ENCODE results near the gene LCN15. TPM values are rescaled to one million over a fixed set of nuclear protein-coding genes. Genes with fewer than 3 reads are reported as not detected.
"Not testable (repeated sequence)": the region's sequence is repeated elsewhere in the genome, so short reads cannot be mapped to it uniquely, and the experiment has no call there.

Gene LCN15, protein sequence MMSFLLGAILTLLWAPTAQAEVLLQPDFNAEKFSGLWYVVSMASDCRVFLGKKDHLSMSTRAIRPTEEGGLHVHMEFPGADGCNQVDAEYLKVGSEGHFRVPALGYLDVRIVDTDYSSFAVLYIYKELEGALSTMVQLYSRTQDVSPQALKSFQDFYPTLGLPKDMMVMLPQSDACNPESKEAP
- total RNA-seq (2014; rRNA removed; shearing (Covaris generic)) = not detected in 2 replicates

DNA sequence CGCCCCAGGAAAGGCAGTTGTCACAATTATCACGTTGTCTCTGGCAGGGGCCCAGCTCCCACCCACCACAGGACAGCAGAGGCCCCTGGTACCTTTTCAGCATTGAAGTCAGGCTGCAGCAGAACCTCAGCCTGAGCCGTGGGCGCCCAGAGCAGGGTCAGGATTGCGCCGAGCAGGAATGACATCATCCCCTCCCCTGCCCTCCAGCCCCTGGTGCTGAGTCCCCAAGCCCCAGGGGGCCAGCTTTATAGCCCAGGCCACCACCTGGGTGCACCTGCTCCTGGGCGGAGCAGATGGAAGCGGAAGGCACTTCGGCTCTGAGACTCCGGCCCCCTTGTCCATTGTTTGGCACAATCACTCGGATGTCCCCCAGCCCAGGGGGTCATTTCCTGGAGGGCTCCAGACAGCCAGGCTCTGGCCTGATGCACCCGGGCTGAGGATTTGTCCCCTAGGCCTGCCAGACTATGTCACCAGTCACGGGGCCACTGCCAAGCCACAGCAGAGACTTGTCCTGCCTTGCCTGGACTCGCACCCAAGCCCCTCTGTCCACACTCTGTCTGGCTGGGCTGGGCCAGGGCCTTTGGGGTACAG is at the start of gene LCN15:
TSS of gene LCN15 (minus strand) at position 218 of the 591 bp plus-strand sequence. CDS start at position 188, 30 bp downstream.
- no peak for DNase-seq (ENCODE audit: low read depth)

DNA sequence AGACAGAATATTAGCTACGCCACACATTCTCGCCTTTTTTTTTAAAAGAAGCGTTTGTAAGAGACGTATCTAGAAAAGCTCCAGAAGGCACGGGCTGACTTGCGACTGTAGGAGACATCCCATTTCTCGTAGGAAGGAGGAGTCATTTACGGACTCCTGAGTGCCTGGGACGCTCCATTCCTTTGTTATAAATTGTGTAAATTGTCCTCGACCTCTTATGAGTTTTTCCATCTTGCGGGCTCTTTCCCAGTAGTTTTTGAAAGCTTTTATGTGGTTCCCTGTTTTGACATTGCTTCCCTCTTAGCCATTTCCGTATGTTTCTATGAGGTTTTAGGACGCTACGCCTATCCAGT is 44.5 kb upstream of the LCN15 start:
- no peak for DNase-seq (ENCODE audit: low read depth)

- DNase-seq (ENCODE audit: low read depth) = no peak
These were observed 43.9 kb upstream of the LCN15 start for GRCh38 chr9:136808075-136808805.

GRCh38 chr9:136807281-136808074 is 43.2 kb upstream of the LCN15 start, which contains the start of gene RABL6:
RABL6 (plus strand) TSS chr9:136807948; CDS start chr9:136808197, 249 bp downstream.
- peak; percentile 91 for DNase-seq (ENCODE audit: low read depth)

- DNase-seq (ENCODE audit: low read depth) = no peak
These were observed 42.4 kb upstream of the LCN15 start for GRCh38 chr9:136806631-136807201.

DNA sequence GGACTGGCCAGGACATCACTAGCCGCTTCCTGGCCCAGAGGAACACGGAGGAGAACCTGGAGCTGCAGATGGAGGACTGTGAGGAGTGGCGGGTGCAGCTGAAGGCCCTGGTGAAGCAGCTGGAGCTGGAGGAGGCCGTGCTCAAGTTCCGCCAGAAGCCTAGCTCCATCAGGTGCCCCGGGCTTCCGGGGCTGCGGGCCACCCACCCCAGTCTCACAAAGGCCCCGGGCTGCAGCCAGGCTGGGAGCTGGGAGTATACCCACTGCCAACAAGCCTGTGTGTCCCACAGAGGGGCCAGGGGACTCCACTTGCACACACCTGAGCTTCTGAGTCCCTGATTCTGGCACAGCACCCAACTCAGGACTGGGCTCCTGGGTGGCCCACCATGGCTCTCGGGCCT is 41.7 kb upstream of the LCN15 start:
- no peak for DNase-seq (ENCODE audit: low read depth)

DNA sequence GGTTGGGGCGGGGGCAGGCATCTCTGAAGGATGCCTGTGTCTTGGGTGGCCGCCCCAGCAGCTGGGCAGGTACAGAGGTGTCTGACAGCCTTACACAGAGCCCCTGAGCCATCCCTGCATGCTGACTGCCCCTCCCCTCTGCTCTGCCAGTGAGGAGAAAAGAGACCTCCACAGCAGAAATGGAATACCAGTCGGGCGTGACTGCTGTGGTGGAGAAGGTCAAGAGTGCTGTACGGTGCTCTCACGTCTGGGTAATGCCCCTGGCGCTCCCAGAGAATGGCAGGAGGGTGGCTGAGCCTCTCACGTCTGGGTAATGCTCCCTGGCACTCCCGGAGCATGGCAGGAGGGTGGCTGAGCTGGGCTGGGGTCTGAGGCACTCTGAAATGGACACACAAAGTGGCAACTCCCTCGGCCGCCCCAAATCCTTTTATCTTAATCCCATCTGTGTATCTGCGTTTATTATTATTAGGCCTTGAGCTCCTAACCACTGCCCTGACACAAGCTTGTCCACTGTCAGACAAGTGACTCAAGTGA is 41.0 kb upstream of the LCN15 start:
- no peak for DNase-seq (ENCODE audit: low read depth)

GRCh38 chr9:136804509-136805206 is 40.3 kb upstream of the LCN15 start:
- no peak for DNase-seq (ENCODE audit: low read depth)

DNA sequence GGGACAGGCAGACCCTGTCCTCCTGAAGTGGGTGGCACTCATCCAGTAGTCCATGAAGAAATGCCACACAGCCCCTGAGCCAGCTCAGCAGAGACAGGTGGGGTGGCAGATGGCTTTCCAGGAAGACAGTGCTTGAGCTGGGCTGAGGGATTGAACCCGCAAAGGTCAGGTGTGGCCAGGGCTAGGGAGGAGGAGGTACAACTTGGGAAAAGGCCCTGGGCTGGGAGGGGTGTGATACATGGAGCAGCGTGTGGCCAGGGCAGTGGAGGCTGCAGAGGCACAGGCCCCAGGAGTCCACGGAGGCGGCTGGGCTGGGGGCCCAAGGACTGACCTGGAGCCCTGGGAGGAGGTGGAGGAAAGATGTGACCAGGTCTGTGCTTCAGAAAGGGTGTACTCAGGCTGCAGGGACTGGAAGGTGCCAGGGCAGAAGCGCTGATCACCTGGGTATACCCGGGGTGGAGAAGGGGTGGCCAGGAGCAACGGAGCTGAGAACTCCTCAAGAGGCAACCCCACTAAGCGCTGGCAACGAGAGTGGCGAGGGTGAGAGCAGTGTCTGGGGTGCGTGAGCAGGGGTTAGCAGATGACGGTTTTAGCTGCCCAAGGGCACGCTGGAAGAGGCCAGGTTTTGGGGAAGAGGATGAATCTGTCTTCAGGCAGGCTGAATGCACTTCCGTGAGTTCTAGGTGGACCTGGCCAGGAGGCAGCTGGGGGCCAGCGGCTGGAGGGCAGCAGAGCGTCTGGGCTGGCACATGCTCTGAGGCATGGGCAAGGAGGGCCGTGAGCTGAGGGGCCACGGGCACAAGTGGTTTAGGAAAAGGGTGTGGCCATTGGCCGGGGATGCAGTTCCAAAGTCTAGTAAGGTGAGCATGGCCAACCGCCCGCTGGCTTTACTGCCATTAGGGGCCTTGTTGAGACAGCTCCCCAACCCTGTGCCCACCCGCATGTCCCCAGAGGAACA is 39.5 kb upstream of the LCN15 start:
- DNase-seq (ENCODE audit: low read depth) = no peak

DNA sequence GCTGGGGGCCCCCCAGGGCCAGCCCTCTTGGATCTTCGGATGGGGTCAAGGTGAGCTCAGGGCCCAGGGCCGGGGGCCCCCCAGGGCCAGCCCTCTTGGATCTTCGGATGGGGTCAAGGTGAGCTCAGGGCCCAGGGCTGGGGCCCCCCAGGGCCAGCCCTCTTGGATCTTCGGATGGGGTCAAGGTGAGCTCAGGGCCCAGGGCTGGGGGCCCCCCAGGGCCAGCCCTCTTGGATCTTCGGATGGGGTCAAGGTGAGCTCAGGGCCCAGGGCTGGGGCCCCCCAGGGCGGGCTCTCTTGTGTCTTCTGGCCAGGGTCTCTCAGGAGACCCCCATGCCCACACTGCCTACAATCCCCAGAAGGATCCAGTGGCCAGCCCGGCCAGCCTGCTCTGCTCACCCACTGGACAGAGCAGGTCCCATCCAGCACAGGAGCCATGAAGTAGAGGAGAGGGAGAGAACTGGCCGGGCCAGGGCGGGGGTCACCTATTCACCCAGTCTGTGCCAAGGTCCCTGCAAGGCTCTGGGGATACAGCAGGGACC is 38.8 kb upstream of the LCN15 start:
- DNase-seq (ENCODE audit: low read depth) = not testable (repeated sequence)

DNA sequence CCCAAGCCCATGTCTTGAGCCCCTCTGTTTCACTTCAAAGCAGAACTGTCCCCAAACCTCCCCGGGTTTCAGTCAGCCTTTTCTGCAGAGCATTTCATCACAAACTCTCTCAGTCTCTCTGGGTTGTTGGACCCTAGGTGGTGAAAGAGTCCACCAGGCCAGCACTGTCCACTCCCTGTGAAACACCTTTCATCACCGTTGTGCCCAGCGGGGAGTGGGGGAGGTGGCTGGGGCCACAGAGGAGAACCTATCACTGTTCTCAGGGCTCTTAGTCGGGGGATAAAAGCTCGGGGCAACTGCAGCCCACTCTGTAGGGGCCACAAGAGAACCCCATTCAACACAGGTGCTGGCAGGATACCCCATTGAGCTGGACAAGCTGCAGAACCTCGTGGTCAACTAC is 38.0 kb upstream of the LCN15 start:
- DNase-seq (ENCODE audit: low read depth) = no peak

- DNase-seq (ENCODE audit: low read depth) = peak; percentile 88
These were observed 35.7 kb upstream of the LCN15 start for GRCh38 chr9:136799854-136800657.

GRCh38 chr9:136799079-136799853 is 34.9 kb upstream of the LCN15 start:
- DNase-seq (ENCODE audit: low read depth) = peak; percentile 43

DNA sequence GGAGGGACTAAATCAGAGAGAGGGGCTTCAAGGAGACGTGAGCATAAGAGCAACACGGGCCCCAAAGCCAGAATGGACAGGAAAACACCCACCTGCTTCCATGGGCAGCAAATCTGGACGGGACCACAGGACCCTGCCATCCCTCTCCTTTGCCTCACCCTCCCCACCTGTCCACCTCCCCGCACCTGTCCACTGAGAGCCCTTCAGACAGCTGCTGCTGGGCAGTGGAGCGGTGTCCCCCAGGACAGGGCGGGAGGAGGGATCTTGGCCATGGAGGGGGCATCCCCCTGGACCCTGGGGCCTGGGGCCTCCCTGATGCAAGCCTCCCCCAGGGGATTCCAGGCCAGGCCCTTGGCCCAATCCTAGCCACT is 34.4 kb upstream of the LCN15 start:
- DNase-seq (ENCODE audit: low read depth) = no peak

GRCh38 chr9:136796775-136797347 is 32.5 kb upstream of the LCN15 start:
- not testable (repeated sequence) for DNase-seq (ENCODE audit: low read depth)

DNA sequence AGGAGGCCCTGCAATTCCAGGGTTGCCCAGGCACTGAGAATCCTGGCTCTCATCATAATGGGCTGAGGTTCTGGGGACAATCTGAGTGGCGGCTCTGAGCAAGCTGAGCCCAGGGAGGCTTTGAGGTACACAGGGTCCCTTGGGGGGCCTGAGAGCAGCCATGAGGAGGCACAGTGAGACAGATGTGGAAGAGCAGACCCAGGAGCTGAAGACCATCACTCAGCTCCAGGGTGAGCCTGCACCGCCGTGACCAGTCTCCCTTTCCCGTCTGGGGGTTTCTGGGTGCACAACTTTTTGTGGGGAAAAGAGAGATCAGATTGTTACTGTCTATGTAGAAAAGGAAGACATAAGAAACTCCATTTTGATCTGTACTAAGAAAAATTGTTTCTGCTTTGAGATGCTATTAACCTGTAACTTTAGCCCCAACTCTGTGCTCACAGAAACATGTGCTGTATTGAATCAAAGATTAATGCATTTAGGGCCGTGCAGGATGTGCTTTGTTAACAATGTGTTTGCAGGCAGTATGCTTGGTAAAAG is 32.0 kb upstream of the LCN15 start, which contains the start of gene CCDC183:
TSS of gene CCDC183 (plus strand) at position 101 of the 537 bp plus-strand sequence. CDS start at position 161, 60 bp downstream.
- no peak for DNase-seq (ENCODE audit: low read depth)

DNA sequence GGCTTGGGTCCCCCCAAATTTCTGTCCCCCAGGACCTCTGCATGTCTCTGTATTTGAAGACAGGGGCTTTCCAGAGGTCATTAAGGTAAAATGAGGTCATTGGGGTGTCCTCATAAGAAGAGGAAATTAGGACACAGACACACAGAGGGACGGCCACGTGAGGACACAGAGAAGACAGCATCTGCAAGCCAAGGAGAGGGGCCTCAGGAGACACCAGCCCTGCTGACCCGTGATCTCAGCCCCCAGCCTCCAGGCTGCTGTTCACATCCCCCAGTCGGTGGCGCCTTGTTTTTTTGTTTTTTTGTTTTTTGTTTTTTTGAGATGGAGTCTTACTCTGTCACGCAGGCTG is 30.7 kb upstream of the LCN15 start:
- DNase-seq (ENCODE audit: low read depth) = no peak

All from Daoy (cell line).